Cardiac muscle cell (in vitro differentiated cells and primary cell): ENCODE data around the gene CHST5. TPM values are rescaled to one million over a fixed set of nuclear protein-coding genes. Genes with fewer than 3 reads are reported as not detected.

Experiments
- DNase-seq, 2 donors: peaks; one replicate each; pipeline versions ENCODE4 v3.0.0 to v3.0.0-alpha.2; 2010 to 2017; ENCODE audit warnings: low read depth in 1 of 2, low spot score in 1 of 2
- H3K27ac ChIP-seq: fragments of 200-600 bp; sonication (generic); 2 replicates; pipeline ENCODE4 v1.5.1; 2016
- H3K27me3 ChIP-seq: fragments of 200-600 bp; sonication (generic); 2 replicates; pipeline ENCODE4 v1.6.0; 2016; ENCODE audit warnings: control low read depth
- H3K36me3 ChIP-seq: fragments of 200-600 bp; sonication (generic); 2 replicates; pipeline ENCODE4 v1.5.1; 2016; ENCODE audit warnings: control low read depth
- H3K4me1 ChIP-seq: fragments of 200-600 bp; sonication (generic); 2 replicates; pipeline ENCODE4 v1.8.1; 2017; ENCODE audit warnings: low read depth, mild to moderate bottlenecking, mixed run types
- H3K4me3 ChIP-seq: fragments of 200-600 bp; sonication (generic); 2 replicates; pipeline ENCODE4 v1.5.1; 2016; ENCODE audit warnings: mild to moderate bottlenecking
- H3K9me3 ChIP-seq: fragments of 200-600 bp; sonication (generic); 2 replicates; pipeline ENCODE4 v1.5.1; 2017; ENCODE audit warnings: low read depth, mild to moderate bottlenecking, control low read depth
- polyA plus RNA-seq: library from polyadenylated mRNA; unstranded; fragments of >200 nt; fragmentation: Nextera tagmentation; extraction: Ambion mirVana; gene quantifications from 2 replicates; pipeline ENCODE4 v1.2.1, GENCODE V29; 2016
- total RNA-seq: library from RNA; depleted of rRNA; stranded (reverse); fragments of >200 nt; gene quantifications from 2 replicates; pipeline ENCODE4 v1.2.3, GENCODE V29; 2016
- TF ChIP-seq, protein P1 (sequence below): IDR thresholded peaks from 2 replicates; pipeline ENCODE4 v1.5.1; 2012; ENCODE audit warnings: low read depth, mild to moderate bottlenecking, low read length

The CHST5 gene
- total RNA-seq = 0.35 and 0.66 TPM in 2 replicates
- 0.05 TPM in 1 of 2 replicates, not detected in the other for polyA plus RNA-seq

- Histone ChIP-seq H3K9me3 (no peaks in the 10 kb centered on the region), H3K27me3 (no peaks in the 10 kb centered on the region), H3K4me1 (no peaks in the 10 kb centered on the region), H3K4me3 (no peak within 1 kb of the TSS), H3K36me3 (no peaks in the 10 kb centered on the region), H3K27ac (no peak within 1 kb of the TSS)
- TF ChIP-seq, protein P1, sequence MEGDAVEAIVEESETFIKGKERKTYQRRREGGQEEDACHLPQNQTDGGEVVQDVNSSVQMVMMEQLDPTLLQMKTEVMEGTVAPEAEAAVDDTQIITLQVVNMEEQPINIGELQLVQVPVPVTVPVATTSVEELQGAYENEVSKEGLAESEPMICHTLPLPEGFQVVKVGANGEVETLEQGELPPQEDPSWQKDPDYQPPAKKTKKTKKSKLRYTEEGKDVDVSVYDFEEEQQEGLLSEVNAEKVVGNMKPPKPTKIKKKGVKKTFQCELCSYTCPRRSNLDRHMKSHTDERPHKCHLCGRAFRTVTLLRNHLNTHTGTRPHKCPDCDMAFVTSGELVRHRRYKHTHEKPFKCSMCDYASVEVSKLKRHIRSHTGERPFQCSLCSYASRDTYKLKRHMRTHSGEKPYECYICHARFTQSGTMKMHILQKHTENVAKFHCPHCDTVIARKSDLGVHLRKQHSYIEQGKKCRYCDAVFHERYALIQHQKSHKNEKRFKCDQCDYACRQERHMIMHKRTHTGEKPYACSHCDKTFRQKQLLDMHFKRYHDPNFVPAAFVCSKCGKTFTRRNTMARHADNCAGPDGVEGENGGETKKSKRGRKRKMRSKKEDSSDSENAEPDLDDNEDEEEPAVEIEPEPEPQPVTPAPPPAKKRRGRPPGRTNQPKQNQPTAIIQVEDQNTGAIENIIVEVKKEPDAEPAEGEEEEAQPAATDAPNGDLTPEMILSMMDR = no peak
- DNase-seq = no peak
Measured at GRCh38 chr16:75535901-75536300, at the start of gene CHST5. Gene CHST5 (minus strand): TSS chr16:75536108. CDS start chr16:75530384, 5,724 bp downstream.

- H3K27ac ChIP-seq = no peak overlapping the region
- no peak for DNase-seq
- no peak overlapping the region for H3K4me3 ChIP-seq
- H3K4me1 ChIP-seq = no peaks in the 10 kb centered on the region
- TF ChIP-seq, protein P1 = no peak
- no peaks in the 10 kb centered on the region for H3K9me3 ChIP-seq
- H3K27me3 ChIP-seq = no peaks in the 10 kb centered on the region
- H3K36me3 ChIP-seq = peaks cover 5% of the 10 kb centered on the region
Measured at GRCh38 chr16:75584108-75584507, 48.2 kb upstream of the CHST5 start.

GRCh38 chr16:75579281-75579834, 43.5 kb upstream of the CHST5 start:
- DNase-seq = no peak
- no peaks in the 10 kb centered on the region for H3K27me3 ChIP-seq
- TF ChIP-seq, protein P1 = no peak
- H3K36me3 ChIP-seq = peaks cover 32% of the 10 kb centered on the region
- no peaks in the 10 kb centered on the region for H3K4me1 ChIP-seq
- no peaks in the 10 kb centered on the region for H3K9me3 ChIP-seq
- no peak overlapping the region for H3K27ac ChIP-seq
- H3K4me3 ChIP-seq = no peak overlapping the region

GRCh38 chr16:75578725-75579124, 42.8 kb upstream of the CHST5 start:
- no peaks in the 10 kb centered on the region for H3K9me3 ChIP-seq
- H3K36me3 ChIP-seq = peaks cover 37% of the 10 kb centered on the region
- no peak overlapping the region for H3K27ac ChIP-seq

DNA sequence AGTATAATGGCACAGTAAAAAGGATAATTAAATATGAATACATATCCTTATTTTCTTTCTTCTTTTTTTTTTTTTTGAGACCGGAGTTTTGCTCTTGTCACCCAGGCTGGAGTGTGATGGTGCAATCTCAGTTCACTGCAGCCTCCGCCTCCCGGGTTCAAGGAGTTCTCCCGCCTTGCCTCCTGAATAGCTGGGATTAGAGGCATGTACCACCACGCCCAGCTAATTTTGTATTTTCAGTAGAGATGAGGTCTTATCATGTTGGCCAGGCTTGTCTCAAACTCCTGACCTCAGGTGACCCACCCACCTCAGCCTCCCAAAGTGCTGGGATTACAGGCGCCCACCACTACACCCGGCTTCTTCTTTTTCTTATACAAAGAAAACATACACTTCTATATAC, 42.3 kb upstream of the CHST5 start:
- Histone ChIP-seq H3K4me1 (no peaks in the 10 kb centered on the region), H3K4me3 (no peak overlapping the region), H3K9me3 (no peaks in the 10 kb centered on the region), H3K27me3 (no peaks in the 10 kb centered on the region), H3K27ac (no peak overlapping the region), H3K36me3 (peaks cover 42% of the 10 kb centered on the region)
- TF ChIP-seq, protein P1 = no peak
- no peak for DNase-seq

More at GRCh38 chr16:75578725-75579124, 42.8 kb upstream of the CHST5 start:
- DNase-seq = no peak
- no peaks in the 10 kb centered on the region for H3K4me1 ChIP-seq
- no peak overlapping the region for H3K4me3 ChIP-seq
- H3K27me3 ChIP-seq = no peaks in the 10 kb centered on the region
- TF ChIP-seq, protein P1 = no peak
